Measurements from ENCODE around the gene ZFAND3.

- TF ChIP-seq, protein P1, sequence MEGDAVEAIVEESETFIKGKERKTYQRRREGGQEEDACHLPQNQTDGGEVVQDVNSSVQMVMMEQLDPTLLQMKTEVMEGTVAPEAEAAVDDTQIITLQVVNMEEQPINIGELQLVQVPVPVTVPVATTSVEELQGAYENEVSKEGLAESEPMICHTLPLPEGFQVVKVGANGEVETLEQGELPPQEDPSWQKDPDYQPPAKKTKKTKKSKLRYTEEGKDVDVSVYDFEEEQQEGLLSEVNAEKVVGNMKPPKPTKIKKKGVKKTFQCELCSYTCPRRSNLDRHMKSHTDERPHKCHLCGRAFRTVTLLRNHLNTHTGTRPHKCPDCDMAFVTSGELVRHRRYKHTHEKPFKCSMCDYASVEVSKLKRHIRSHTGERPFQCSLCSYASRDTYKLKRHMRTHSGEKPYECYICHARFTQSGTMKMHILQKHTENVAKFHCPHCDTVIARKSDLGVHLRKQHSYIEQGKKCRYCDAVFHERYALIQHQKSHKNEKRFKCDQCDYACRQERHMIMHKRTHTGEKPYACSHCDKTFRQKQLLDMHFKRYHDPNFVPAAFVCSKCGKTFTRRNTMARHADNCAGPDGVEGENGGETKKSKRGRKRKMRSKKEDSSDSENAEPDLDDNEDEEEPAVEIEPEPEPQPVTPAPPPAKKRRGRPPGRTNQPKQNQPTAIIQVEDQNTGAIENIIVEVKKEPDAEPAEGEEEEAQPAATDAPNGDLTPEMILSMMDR (IDR thresholded peaks at IDR 0.05; ENCODE audit: insufficient read depth, low read depth, low read length) = no peak
- no peak for TF ChIP-seq EZH2 (IDR thresholded peaks at IDR 0.05; ENCODE audit: insufficient read depth, low read length)
Observed at GRCh38 chr6:38033442-38033982, 214.0 kb downstream of the ZFAND3 start.

Data from astrocyte (in vitro differentiated cells and primary cell).